Measurements from ENCODE around the gene OLR1. TPM values are rescaled to one million over a fixed set of nuclear protein-coding genes. Genes with fewer than 3 reads are reported as not detected.

The OLR1 gene
- total RNA-seq, 1 donor from 2014 or later: not detected

- no peaks in the 10 kb centered on the region for H3K4me1 Mint-ChIP-seq (ENCODE audit: low read depth, unreplicated experiment)
- H3K27me3 Mint-ChIP-seq (ENCODE audit: unreplicated experiment): no peaks in the 10 kb centered on the region
- peaks cover 2% of the 10 kb centered on the region for H3K9me3 Mint-ChIP-seq (ENCODE audit: unreplicated experiment)
- no peak overlapping the region for H3K4me3 Mint-ChIP-seq (ENCODE audit: unreplicated experiment)
- no peaks in the 10 kb centered on the region for H3K36me3 Mint-ChIP-seq (ENCODE audit: unreplicated experiment)
- H3K27ac Mint-ChIP-seq (ENCODE audit: unreplicated experiment): no peak overlapping the region
- no peak for DNase-seq
- no peak for TF ChIP-seq CTCF (IDR thresholded peaks at IDR 0.05; ENCODE audit: partially characterized antibody, unreplicated experiment)
Observed at GRCh38 chr12:10142976-10143589, 28.8 kb downstream of the OLR1 start.

- peaks cover 2% of the 10 kb centered on the region for H3K9me3 Mint-ChIP-seq (ENCODE audit: unreplicated experiment)
- H3K4me1 Mint-ChIP-seq (ENCODE audit: low read depth, unreplicated experiment): no peaks in the 10 kb centered on the region
- no peaks in the 10 kb centered on the region for H3K27me3 Mint-ChIP-seq (ENCODE audit: unreplicated experiment)
Observed at GRCh38 chr12:10140001-10140400, 31.9 kb downstream of the OLR1 start.

GRCh38 chr12:10136637-10137205, 35.2 kb downstream of the OLR1 start:
- H3K27ac Mint-ChIP-seq (ENCODE audit: unreplicated experiment): no peak overlapping the region
- H3K27me3 Mint-ChIP-seq (ENCODE audit: unreplicated experiment): peaks cover 1% of the 10 kb centered on the region
- no peak for TF ChIP-seq CTCF (IDR thresholded peaks at IDR 0.05; ENCODE audit: partially characterized antibody, unreplicated experiment)
- H3K4me3 Mint-ChIP-seq (ENCODE audit: unreplicated experiment): no peak overlapping the region
- H3K9me3 Mint-ChIP-seq (ENCODE audit: unreplicated experiment): no peaks in the 10 kb centered on the region
- H3K36me3 Mint-ChIP-seq (ENCODE audit: unreplicated experiment): no peaks in the 10 kb centered on the region
- no peak for DNase-seq
- H3K4me1 Mint-ChIP-seq (ENCODE audit: low read depth, unreplicated experiment): no peaks in the 10 kb centered on the region

More at GRCh38 chr12:10140001-10140400, 31.9 kb downstream of the OLR1 start:
- no peak overlapping the region for H3K27ac Mint-ChIP-seq (ENCODE audit: unreplicated experiment)
- peak; percentile 25 for DNase-seq
- peak; percentile 16 for TF ChIP-seq CTCF (IDR thresholded peaks at IDR 0.05; ENCODE audit: partially characterized antibody, unreplicated experiment)
- no peaks in the 10 kb centered on the region for H3K36me3 Mint-ChIP-seq (ENCODE audit: unreplicated experiment)
- no peak overlapping the region for H3K4me3 Mint-ChIP-seq (ENCODE audit: unreplicated experiment)

GRCh38 chr12:10135126-10135525, 36.8 kb downstream of the OLR1 start:
- H3K9me3 Mint-ChIP-seq (ENCODE audit: unreplicated experiment): no peaks in the 10 kb centered on the region
- no peak for TF ChIP-seq CTCF (IDR thresholded peaks at IDR 0.05; ENCODE audit: partially characterized antibody, unreplicated experiment)
- no peak overlapping the region for H3K4me3 Mint-ChIP-seq (ENCODE audit: unreplicated experiment)
- H3K27me3 Mint-ChIP-seq (ENCODE audit: unreplicated experiment): peaks cover 1% of the 10 kb centered on the region
- H3K27ac Mint-ChIP-seq (ENCODE audit: unreplicated experiment): no peak overlapping the region
- no peak for DNase-seq
- H3K36me3 Mint-ChIP-seq (ENCODE audit: unreplicated experiment): no peaks in the 10 kb centered on the region
- no peaks in the 10 kb centered on the region for H3K4me1 Mint-ChIP-seq (ENCODE audit: low read depth, unreplicated experiment)

GRCh38 chr12:10132850-10133370, 39.0 kb downstream of the OLR1 start:
- Mint-ChIP-seq H3K27ac (ENCODE audit: unreplicated experiment) (no peak overlapping the region), H3K4me1 (ENCODE audit: low read depth, unreplicated experiment) (no peaks in the 10 kb centered on the region), H3K9me3 (ENCODE audit: unreplicated experiment) (no peaks in the 10 kb centered on the region), H3K27me3 (ENCODE audit: unreplicated experiment) (peaks cover 1% of the 10 kb centered on the region), H3K36me3 (ENCODE audit: unreplicated experiment) (no peaks in the 10 kb centered on the region), H3K4me3 (ENCODE audit: unreplicated experiment) (no peak overlapping the region)
- TF ChIP-seq CTCF (IDR thresholded peaks at IDR 0.05; ENCODE audit: partially characterized antibody, unreplicated experiment): no peak
- no peak for DNase-seq

Measured in glutamatergic neuron (in vitro differentiated cells).